Hematopoietic multipotent progenitor cell treated with erythropoietin and hydrocortisone succinate and interleukin-3 and kit ligand, for 8 days (in vitro differentiated cells): ENCODE measurements around the gene S100A6.
"Not testable (repeated sequence)": the region's sequence is repeated elsewhere in the genome, so short reads cannot be mapped to it uniquely, and the experiment has no call there.

Experiments
- DNase-seq: peaks from one replicate; pipeline ENCODE4 v3.0.0-alpha.2; 2015

The S100A6 gene

GRCh38 chr1:153535242-153536011 lies at the start of gene S100A6:
Gene S100A6 (minus strand): TSS chr1:153535991. CDS start chr1:153535339, 652 bp downstream.
- DNase-seq = peak; percentile 89

- DNase-seq = no peak
Measured at GRCh38 chr1:153585006-153585405, 49.2 kb upstream of the S100A6 start.

GRCh38 chr1:153583976-153584375 lies 48.2 kb upstream of the S100A6 start:
- DNase-seq = no peak

GRCh38 chr1:153583514-153583913 lies 47.7 kb upstream of the S100A6 start:
- not testable (repeated sequence) for DNase-seq

- not testable (repeated sequence) for DNase-seq
Measured at GRCh38 chr1:153582836-153583235, 47.0 kb upstream of the S100A6 start.

- DNase-seq = no peak
Measured at GRCh38 chr1:153578936-153579335, 43.1 kb upstream of the S100A6 start.

- no peak for DNase-seq
Measured at GRCh38 chr1:153578490-153578889, 42.7 kb upstream of the S100A6 start.

- peak; percentile 32 for DNase-seq
Measured at GRCh38 chr1:153577624-153578051, 41.8 kb upstream of the S100A6 start.

GRCh38 chr1:153577138-153577537 lies 41.3 kb upstream of the S100A6 start:
- DNase-seq = no peak

GRCh38 chr1:153575497-153575896 lies 39.7 kb upstream of the S100A6 start:
- not testable (repeated sequence) for DNase-seq

GRCh38 chr1:153575081-153575491 lies 39.3 kb upstream of the S100A6 start:
- DNase-seq = not testable (repeated sequence)

GRCh38 chr1:153573351-153573750 lies 37.6 kb upstream of the S100A6 start:
- no peak for DNase-seq

- DNase-seq = peak; percentile 83
Measured at GRCh38 chr1:153572569-153573015, 36.8 kb upstream of the S100A6 start.

GRCh38 chr1:153571706-153572105 lies 35.9 kb upstream of the S100A6 start:
- DNase-seq = no peak

GRCh38 chr1:153570874-153571273 lies 35.1 kb upstream of the S100A6 start:
- DNase-seq = no peak

GRCh38 chr1:153569465-153569864 lies 33.7 kb upstream of the S100A6 start:
- DNase-seq = no peak

GRCh38 chr1:153568367-153569099 lies 32.7 kb upstream of the S100A6 start:
- peak; percentile 89 for DNase-seq

GRCh38 chr1:153567621-153568366 lies 32.0 kb upstream of the S100A6 start:
- no peak for DNase-seq

- peak; percentile 97 for DNase-seq
Measured at GRCh38 chr1:153566414-153567371, 30.9 kb upstream of the S100A6 start.

- peak; percentile 65 for DNase-seq
Measured at GRCh38 chr1:153565529-153566374, 30.0 kb upstream of the S100A6 start, which contains the start of gene S100A2. Gene S100A2 (minus strand): TSS chr1:153565844. CDS start chr1:153563877, 1,967 bp downstream.

GRCh38 chr1:153563991-153564390 lies 28.2 kb upstream of the S100A6 start:
- DNase-seq = no peak
